ENCODE measurements around the gene ZNF573.

Gene ZNF573

GRCh38 chr19:37695144-37695899 lies 84.1 kb downstream of the ZNF573 start:
- DNase-seq, result no peak

DNA sequence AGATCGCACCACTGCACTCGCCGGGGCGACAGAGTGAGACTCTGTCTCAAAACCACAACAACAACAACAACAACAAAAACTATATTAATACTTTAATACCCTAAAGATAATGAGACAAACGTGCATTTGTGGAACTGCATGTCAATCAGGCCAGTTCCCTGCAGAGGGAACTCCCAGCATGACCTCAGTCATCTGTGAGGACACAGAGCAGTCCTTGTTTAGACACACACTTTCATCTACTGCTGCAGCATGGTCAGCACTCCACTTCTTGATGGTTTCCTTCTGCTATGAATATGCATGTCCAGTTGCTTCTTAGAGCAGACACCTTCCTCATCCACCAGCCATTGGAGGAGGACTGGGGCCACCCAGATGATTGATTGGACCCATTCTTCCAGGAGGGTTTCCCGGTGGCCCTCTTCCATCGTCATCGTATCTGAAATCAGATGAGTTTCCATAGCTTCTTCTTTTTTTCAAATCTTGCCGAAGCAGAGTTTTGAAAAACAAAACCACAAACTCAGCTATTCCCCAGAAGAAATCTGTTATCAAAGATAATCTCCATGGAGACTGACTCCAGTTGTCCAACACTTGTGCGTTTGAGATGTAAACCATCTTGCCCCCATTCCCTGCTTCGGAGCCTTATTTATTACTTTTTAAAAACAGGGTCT lies 86.3 kb downstream of the ZNF573 start:
- no peak for DNase-seq

DNA sequence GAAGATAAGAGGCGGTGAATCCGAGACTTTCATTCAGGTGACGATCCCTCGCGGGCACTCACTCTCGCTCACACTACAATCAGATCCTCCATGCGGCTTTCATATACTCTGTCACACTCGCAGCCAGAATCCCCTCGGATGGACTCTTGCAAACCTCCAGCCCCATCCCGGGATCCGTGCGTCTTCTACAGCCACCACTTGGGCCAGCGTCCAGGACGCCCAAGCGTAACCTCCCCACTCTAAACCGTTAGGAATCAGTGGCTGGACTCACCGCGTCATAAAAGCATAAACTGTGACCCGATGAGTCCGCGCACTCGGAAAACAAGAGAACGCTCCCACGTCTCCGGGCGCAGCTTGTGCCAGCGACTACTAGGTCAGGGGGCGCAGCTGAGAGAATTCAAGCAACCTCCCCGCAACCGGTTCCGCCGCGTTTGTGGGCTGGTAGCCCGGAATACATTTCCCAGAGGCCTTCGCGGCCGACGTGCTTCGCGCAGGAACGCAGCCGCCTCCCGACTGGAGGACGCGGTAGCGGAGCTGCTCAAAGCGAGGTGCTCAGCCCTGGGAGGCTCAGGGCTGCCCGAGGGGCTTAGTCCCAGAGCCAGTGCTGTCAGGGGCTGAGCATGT lies 87.4 kb downstream of the ZNF573 start:
- DNase-seq, result peak; percentile 92
